Osteocyte (in vitro differentiated cells): Measurements from ENCODE around the gene GLYR1. TPM values are rescaled to one million over a fixed set of nuclear protein-coding genes. Genes with fewer than 3 reads are reported as not detected.

ENCODE experiments used
- DNase-seq: peaks from one replicate; pipeline ENCODE4 v3.0.0; 2021; ENCODE audit warnings: mixed read lengths; ENCODE audit not compliant: unreplicated experiment; ENCODE audit errors: extremely low spot score
- H3K27ac Mint-ChIP-seq: one replicate; pipeline ENCODE4 v1.8.0; 2021; ENCODE audit warnings: mild to moderate bottlenecking, mixed read lengths; ENCODE audit not compliant: unreplicated experiment
- H3K27me3 Mint-ChIP-seq: one replicate; pipeline ENCODE4 v1.8.0; 2021; ENCODE audit warnings: mixed read lengths; ENCODE audit not compliant: unreplicated experiment
- H3K36me3 Mint-ChIP-seq: one replicate; pipeline ENCODE4 v1.8.0; 2021; ENCODE audit warnings: mixed read lengths; ENCODE audit not compliant: unreplicated experiment
- H3K4me1 Mint-ChIP-seq: one replicate; pipeline ENCODE4 v1.8.0; 2021; ENCODE audit warnings: mixed read lengths; ENCODE audit not compliant: unreplicated experiment
- H3K4me3 Mint-ChIP-seq: one replicate; pipeline ENCODE4 v1.8.0; 2021; ENCODE audit warnings: mild to moderate bottlenecking, moderate library complexity, mixed read lengths; ENCODE audit not compliant: unreplicated experiment
- H3K9me3 Mint-ChIP-seq: one replicate; pipeline ENCODE4 v1.8.0; 2021; ENCODE audit warnings: mixed read lengths; ENCODE audit not compliant: unreplicated experiment
- CTCF ChIP-seq: fragments of 200-600 bp; sonication (generic); IDR thresholded peaks from 2 replicates; pipeline ENCODE4 v1.5.0; 2021; ENCODE audit warnings: antibody characterized with exemption, mild to moderate bottlenecking, moderate library complexity
- total RNA-seq: library from RNA; stranded (reverse); gene quantifications from 2 replicates; pipeline ENCODE4 v1.2.1, GENCODE V29; 2021

The GLYR1 gene
- total RNA-seq, 1 donor from 2014 or later: 76.9 TPM

GRCh38 chr16:4783951-4784336, 63.1 kb downstream of the GLYR1 start:
- Mint-ChIP-seq H3K27ac (no peak overlapping the region), H3K36me3 (no peaks in the 10 kb centered on the region), H3K27me3 (no peaks in the 10 kb centered on the region), H3K4me1 (no peaks in the 10 kb centered on the region), H3K9me3 (no peaks in the 10 kb centered on the region), H3K4me3 (no peak overlapping the region)
- DNase-seq: no peak
- TF ChIP-seq CTCF: no peak

GRCh38 chr16:4783251-4783950, 63.7 kb downstream of the GLYR1 start:
- Mint-ChIP-seq H3K27me3 (no peaks in the 10 kb centered on the region), H3K27ac (no peak overlapping the region), H3K9me3 (no peaks in the 10 kb centered on the region), H3K4me1 (no peaks in the 10 kb centered on the region), H3K4me3 (no peak overlapping the region), H3K36me3 (no peaks in the 10 kb centered on the region)
- TF ChIP-seq CTCF: no peak
- DNase-seq: no peak

- no peak overlapping the region for H3K27ac Mint-ChIP-seq
- no peaks in the 10 kb centered on the region for H3K9me3 Mint-ChIP-seq
- no peak overlapping the region for H3K4me3 Mint-ChIP-seq
- H3K36me3 Mint-ChIP-seq: no peaks in the 10 kb centered on the region
- no peaks in the 10 kb centered on the region for H3K4me1 Mint-ChIP-seq
- TF ChIP-seq CTCF: no peak
- no peak for DNase-seq
- no peaks in the 10 kb centered on the region for H3K27me3 Mint-ChIP-seq
These were observed 66.9 kb downstream of the GLYR1 start for GRCh38 chr16:4780235-4780634.

GRCh38 chr16:4778050-4778392, 69.1 kb downstream of the GLYR1 start:
- H3K27ac Mint-ChIP-seq: no peak overlapping the region
- no peaks in the 10 kb centered on the region for H3K36me3 Mint-ChIP-seq
- no peak for DNase-seq
- H3K4me3 Mint-ChIP-seq: no peak overlapping the region
- H3K4me1 Mint-ChIP-seq: no peaks in the 10 kb centered on the region
- H3K9me3 Mint-ChIP-seq: no peaks in the 10 kb centered on the region
- H3K27me3 Mint-ChIP-seq: no peaks in the 10 kb centered on the region
- no peak for TF ChIP-seq CTCF

GRCh38 chr16:4777339-4778049, 69.6 kb downstream of the GLYR1 start:
- Mint-ChIP-seq H3K9me3 (no peaks in the 10 kb centered on the region), H3K4me3 (no peak overlapping the region), H3K27ac (no peak overlapping the region), H3K36me3 (no peaks in the 10 kb centered on the region), H3K27me3 (no peaks in the 10 kb centered on the region), H3K4me1 (no peaks in the 10 kb centered on the region)
- no peak for DNase-seq
- no peak for TF ChIP-seq CTCF
